Immature natural killer cell (primary cell): ENCODE results near the gene GRIK3. TPM values are rescaled to one million over a fixed set of nuclear protein-coding genes. Genes with fewer than 3 reads are reported as not detected.

Experiments
- DNase-seq, 3 donors: peaks; one replicate each; pipeline ENCODE4 v3.0.0; 2022; ENCODE audit warnings: mixed read lengths in 1 of 3
- H3K27ac Mint-ChIP-seq, 6 donors: one replicate each; pipeline ENCODE4 v1.8.0; 2020; ENCODE audit warnings: mixed read lengths in 6 of 6, mild to moderate bottlenecking in 5 of 6, inconsistent platforms in 4 of 6, moderate library complexity in 3 of 6
- H3K27me3 Mint-ChIP-seq, 3 donors: one replicate each; pipeline ENCODE4 v1.8.0; 2020 to 2021; ENCODE audit warnings: low read depth in 3 of 3, mild to moderate bottlenecking in 3 of 3, mixed read lengths in 3 of 3, moderate library complexity in 3 of 3, inconsistent platforms in 1 of 3
- H3K36me3 Mint-ChIP-seq, 3 donors: one replicate each; pipeline ENCODE4 v1.8.0; 2020; ENCODE audit warnings: mixed read lengths in 3 of 3, inconsistent platforms in 2 of 3, mild to moderate bottlenecking in 2 of 3
- H3K4me1 Mint-ChIP-seq, 2 donors: one replicate each; pipeline ENCODE4 v1.8.0; 2020; ENCODE audit warnings: inconsistent platforms in 2 of 2, mild to moderate bottlenecking in 2 of 2, mixed read lengths in 2 of 2, moderate library complexity in 1 of 2
- H3K4me3 Mint-ChIP-seq, 5 donors: one replicate each; pipeline ENCODE4 v1.8.0; 2020; ENCODE audit warnings: mild to moderate bottlenecking in 5 of 5, mixed read lengths in 5 of 5, inconsistent platforms in 3 of 5, moderate library complexity in 3 of 5
- H3K9me3 Mint-ChIP-seq, 6 donors: one replicate each; pipeline ENCODE4 v1.8.0; 2020; ENCODE audit warnings: mild to moderate bottlenecking in 6 of 6, mixed read lengths in 6 of 6, inconsistent platforms in 4 of 6, moderate library complexity in 3 of 6
- polyA plus RNA-seq, 3 donors: library from polyadenylated mRNA; unstranded; fragments of 300-500 nt; fragmentation: Illumina TruSeq; gene quantifications; one replicate each; pipeline ENCODE4 v1.2.3, GENCODE V29; 2021

GRIK3 gene
- polyA plus RNA-seq, 3 donors from 2014 or later: not detected

DNA sequence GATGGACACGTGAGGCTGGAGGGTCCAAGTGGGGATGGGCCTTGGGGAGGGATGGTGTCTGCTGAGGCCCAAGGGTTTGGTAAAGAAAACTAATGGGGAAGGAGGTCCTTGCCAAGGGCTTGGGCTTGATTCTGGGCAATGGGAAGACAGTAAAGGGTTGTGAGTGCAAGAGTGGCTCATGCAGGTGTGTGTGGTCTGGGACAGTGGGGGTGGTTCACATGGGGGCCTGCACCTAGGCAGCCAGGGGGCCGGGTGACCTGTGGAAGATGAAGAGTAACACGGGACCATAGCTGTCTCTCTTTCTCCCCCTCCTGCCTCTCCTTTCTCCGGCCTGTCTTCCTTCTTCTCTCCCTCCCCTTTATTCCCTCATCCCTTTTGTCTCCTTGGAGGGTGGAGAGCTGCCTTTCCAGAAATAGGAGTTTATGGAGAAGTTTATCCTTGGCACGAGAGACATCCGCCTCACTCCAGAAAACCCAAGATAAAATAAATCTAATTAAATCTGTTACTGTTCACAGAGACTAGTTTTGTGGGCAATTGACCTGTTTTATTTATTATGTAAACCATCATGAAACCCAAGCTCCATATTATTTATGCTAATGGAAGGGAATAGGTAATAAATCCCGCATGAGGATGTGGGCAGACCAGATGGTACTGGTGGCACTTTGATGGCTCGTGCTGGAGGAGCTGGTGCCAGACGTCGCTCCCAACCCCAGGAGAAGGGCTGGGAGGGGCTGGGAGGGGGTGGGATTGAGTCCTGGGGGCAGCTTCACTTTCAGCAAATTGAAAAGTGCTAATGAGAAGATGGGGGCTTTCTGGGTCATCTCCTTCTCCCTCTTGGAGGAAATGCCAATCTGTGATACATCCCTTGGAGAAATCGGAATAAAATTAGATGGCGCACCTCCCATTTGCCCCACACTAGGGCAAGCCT is 278.7 kb downstream of the GRIK3 start:
- no peak overlapping the region for H3K4me3 Mint-ChIP-seq
- peaks cover 0 to 2% (median 0%) of the 10 kb centered on the region in 6 donors for H3K9me3 Mint-ChIP-seq
- H3K4me1 Mint-ChIP-seq: no peaks in the 10 kb centered on the region
- H3K36me3 Mint-ChIP-seq: no peaks in the 10 kb centered on the region
- no peak for DNase-seq
- H3K27ac Mint-ChIP-seq: no peak overlapping the region
- peaks cover 3 to 7% (median 3%) of the 10 kb centered on the region in 3 donors for H3K27me3 Mint-ChIP-seq

DNA sequence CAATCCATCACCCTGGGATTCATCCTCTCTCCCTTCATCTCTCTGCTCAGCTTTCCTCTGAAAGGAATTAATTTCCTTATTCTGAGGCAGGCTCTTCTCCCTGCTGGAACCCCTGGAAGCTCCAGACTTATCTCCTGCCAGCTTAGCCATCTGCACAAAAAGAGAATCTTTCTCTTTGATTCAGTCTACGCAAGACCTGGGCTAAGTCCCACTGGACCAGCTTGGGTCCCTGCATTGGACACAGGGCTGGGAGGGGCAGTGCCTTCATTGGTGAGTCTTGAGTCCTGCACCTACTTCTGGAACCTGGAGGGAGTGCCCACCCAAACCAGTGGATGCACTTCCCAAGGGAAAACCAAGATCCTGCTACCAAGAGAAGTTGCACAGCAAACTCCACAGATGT is 279.9 kb downstream of the GRIK3 start:
- peaks cover 1 to 7% (median 3%) of the 10 kb centered on the region in 3 donors for H3K27me3 Mint-ChIP-seq
- H3K4me3 Mint-ChIP-seq: no peak overlapping the region
- no peaks in the 10 kb centered on the region for H3K4me1 Mint-ChIP-seq
- H3K9me3 Mint-ChIP-seq: peaks cover 0 to 2% (median 0%) of the 10 kb centered on the region in 6 donors
- H3K36me3 Mint-ChIP-seq: no peaks in the 10 kb centered on the region
- DNase-seq: no peak
- H3K27ac Mint-ChIP-seq: no peak overlapping the region

- Mint-ChIP-seq H3K4me1 (no peaks in the 10 kb centered on the region), H3K27ac (no peak overlapping the region), H3K27me3 (peaks cover 1 to 7% (median 3%) of the 10 kb centered on the region in 3 donors), H3K36me3 (no peaks in the 10 kb centered on the region), H3K4me3 (no peak overlapping the region), H3K9me3 (peaks cover 0 to 2% (median 0%) of the 10 kb centered on the region in 6 donors)
- no peak for DNase-seq
Observed at GRCh38 chr1:36753451-36753850, 280.9 kb downstream of the GRIK3 start.

DNA sequence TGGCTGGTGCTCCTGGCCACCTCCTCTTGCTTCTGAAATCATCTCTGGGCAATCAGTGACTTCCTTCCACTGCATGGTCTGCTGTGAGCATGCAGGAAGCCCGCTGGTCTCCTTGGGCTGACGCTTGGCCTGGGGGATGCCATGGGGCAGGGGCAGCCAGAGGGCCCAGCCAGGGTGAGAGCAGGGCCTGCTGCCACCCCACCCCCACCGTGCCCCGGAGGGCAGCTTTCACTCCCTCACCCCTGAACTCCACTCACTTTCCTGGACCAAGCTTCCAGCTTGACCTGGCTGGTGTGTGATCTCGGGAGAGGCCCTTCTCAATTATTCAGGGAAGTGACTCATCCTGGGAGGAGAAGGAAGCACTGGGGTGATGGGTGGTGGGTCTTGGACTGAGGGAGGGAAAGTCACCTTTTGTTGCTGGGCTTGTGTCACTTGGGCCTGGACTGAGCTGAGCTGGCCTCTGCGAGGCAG is 281.4 kb downstream of the GRIK3 start:
- DNase-seq: no peak
- Mint-ChIP-seq H3K27me3 (peaks cover 1 to 7% (median 3%) of the 10 kb centered on the region in 3 donors), H3K36me3 (no peaks in the 10 kb centered on the region), H3K4me1 (no peaks in the 10 kb centered on the region), H3K9me3 (peaks cover 0 to 2% (median 0%) of the 10 kb centered on the region in 6 donors), H3K4me3 (no peak overlapping the region), H3K27ac (no peak overlapping the region)

DNA sequence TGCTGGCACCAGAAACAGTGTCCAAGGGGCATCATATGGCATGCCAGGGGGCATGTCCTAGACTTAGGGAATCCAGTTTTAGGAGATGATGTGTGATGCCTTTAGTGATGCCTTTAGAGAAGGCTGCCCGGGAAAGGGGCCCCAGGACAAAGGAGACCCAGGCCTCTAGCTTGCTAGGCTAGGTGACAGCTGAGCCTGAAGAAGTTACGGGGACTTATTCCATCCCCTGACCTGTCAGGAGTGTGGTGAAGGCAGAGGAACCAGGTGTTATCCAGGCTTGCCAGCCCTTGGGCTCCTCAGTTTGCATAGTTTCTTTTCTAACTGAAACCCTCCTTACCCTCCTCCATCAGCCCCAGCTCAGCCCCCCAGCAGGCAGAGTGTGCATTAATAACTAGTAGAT is 281.9 kb downstream of the GRIK3 start:
- Mint-ChIP-seq H3K9me3 (peaks cover 0 to 2% (median 0%) of the 10 kb centered on the region in 6 donors), H3K27me3 (peaks cover 3 to 7% (median 3%) of the 10 kb centered on the region in 3 donors), H3K27ac (no peak overlapping the region), H3K4me3 (no peak overlapping the region), H3K36me3 (no peaks in the 10 kb centered on the region), H3K4me1 (no peaks in the 10 kb centered on the region)
- no peak for DNase-seq

DNA sequence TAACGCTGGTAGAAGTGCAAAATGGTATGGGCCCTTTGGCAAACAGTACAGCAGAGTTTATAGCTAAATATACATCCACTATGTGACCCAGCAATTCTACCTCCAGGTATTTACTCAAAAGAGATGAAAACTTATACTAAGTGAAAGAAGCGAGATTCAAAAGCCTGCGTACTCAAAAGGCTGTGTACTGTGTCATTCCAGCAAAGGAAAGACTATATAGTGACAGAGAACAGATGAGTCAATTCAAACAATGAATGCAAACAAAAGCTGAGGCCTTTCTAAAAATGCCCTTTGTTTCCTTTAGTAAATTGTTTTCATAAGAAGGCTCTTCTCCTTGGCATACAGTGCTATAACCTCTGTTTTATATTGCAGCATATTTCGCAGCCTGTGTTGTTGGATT is 282.8 kb downstream of the GRIK3 start:
- no peaks in the 10 kb centered on the region for H3K4me1 Mint-ChIP-seq
- H3K9me3 Mint-ChIP-seq: peaks cover 0 to 2% (median 0%) of the 10 kb centered on the region in 6 donors
- no peaks in the 10 kb centered on the region for H3K36me3 Mint-ChIP-seq
- DNase-seq: no peak
- H3K27me3 Mint-ChIP-seq: peaks cover 2 to 3% (median 2%) of the 10 kb centered on the region in 3 donors
- H3K4me3 Mint-ChIP-seq: no peak overlapping the region
- peak overlapping the region in 1 of 6 donors; percentile 43 for H3K27ac Mint-ChIP-seq

DNA sequence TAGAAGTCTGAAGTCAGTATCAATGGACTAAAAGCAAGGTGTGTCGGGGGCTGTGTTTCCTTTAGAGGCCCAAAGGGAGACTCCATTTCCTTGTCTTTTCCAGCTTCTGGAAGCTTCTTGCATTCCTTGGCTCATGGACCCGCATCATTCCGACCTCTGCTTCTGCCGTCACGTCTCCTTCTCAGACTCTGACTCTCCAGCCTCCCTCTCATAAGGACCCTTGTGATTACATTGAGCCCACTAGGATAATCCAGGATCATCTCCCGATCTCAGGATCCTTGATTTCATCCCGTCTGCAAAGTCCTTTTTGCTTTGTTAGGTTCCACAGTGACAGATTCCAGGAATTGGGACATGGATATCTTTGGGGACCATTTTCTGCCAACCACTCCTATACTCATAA is 285.8 kb downstream of the GRIK3 start:
- H3K36me3 Mint-ChIP-seq: no peaks in the 10 kb centered on the region
- no peak for DNase-seq
- H3K9me3 Mint-ChIP-seq: no peaks in the 10 kb centered on the region
- H3K4me3 Mint-ChIP-seq: no peak overlapping the region
- no peak overlapping the region for H3K27ac Mint-ChIP-seq
- H3K27me3 Mint-ChIP-seq: peaks cover 2 to 5% (median 2%) of the 10 kb centered on the region in 3 donors
- no peaks in the 10 kb centered on the region for H3K4me1 Mint-ChIP-seq
